HCEC 1CT (cell line): Measurements from ENCODE around the gene FAM81A.
"Not testable (repeated sequence)": the region's sequence is repeated elsewhere in the genome, so short reads cannot be mapped to it uniquely, and the experiment has no call there.

ENCODE experiments used
- DNase-seq: peaks from one replicate; pipeline ENCODE4 v3.0.0-alpha.2; 2017

The FAM81A gene

GRCh38 chr15:59492389-59493377 lies 54.7 kb downstream of the FAM81A start:
- peak; percentile 67 for DNase-seq

- peak; percentile 80 for DNase-seq
Observed at GRCh38 chr15:59501597-59501996, 63.6 kb downstream of the FAM81A start.

- no peak for DNase-seq
Observed at GRCh38 chr15:59515190-59515589, 77.2 kb downstream of the FAM81A start.

GRCh38 chr15:59516655-59517461 lies 78.9 kb downstream of the FAM81A start:
- no peak for DNase-seq

GRCh38 chr15:59519329-59519728 lies 81.3 kb downstream of the FAM81A start:
- no peak for DNase-seq

GRCh38 chr15:59521443-59521842 lies 83.5 kb downstream of the FAM81A start:
- no peak for DNase-seq

GRCh38 chr15:59522988-59523461 lies 85.0 kb downstream of the FAM81A start:
- DNase-seq: no peak

GRCh38 chr15:59523702-59524101 lies 85.7 kb downstream of the FAM81A start:
- no peak for DNase-seq

GRCh38 chr15:59524331-59524731 lies 86.3 kb downstream of the FAM81A start:
- no peak for DNase-seq

- not testable (repeated sequence) for DNase-seq
Observed at GRCh38 chr15:59526466-59526865, 88.5 kb downstream of the FAM81A start.

- no peak for DNase-seq
Observed at GRCh38 chr15:59528429-59528828, 90.4 kb downstream of the FAM81A start.

- peak; percentile 79 for DNase-seq
Observed at GRCh38 chr15:59528961-59529402, 91.0 kb downstream of the FAM81A start.

- no peak for DNase-seq
Observed at GRCh38 chr15:59531066-59531675, 93.2 kb downstream of the FAM81A start.

- DNase-seq: peak; percentile 11
Observed at GRCh38 chr15:59532770-59533379, 94.9 kb downstream of the FAM81A start.

- DNase-seq: no peak
Observed at GRCh38 chr15:59536553-59536952, 98.6 kb downstream of the FAM81A start.

GRCh38 chr15:59537403-59537802 lies 99.4 kb downstream of the FAM81A start:
- no peak for DNase-seq

GRCh38 chr15:59538494-59538893 lies 100.5 kb downstream of the FAM81A start:
- DNase-seq: no peak

- DNase-seq: peak; percentile 12
Observed at GRCh38 chr15:59539799-59540198, 101.8 kb downstream of the FAM81A start.

- no peak for DNase-seq
Observed at GRCh38 chr15:59540654-59541053, 102.7 kb downstream of the FAM81A start.

- no peak for DNase-seq
Observed at GRCh38 chr15:59541750-59542149, 103.8 kb downstream of the FAM81A start.

GRCh38 chr15:59543721-59544547 lies 105.9 kb downstream of the FAM81A start:
- no peak for DNase-seq

GRCh38 chr15:59545573-59545972 lies 107.6 kb downstream of the FAM81A start:
- no peak for DNase-seq
